ENCODE results near the gene POLA1.

The POLA1 gene

DNA sequence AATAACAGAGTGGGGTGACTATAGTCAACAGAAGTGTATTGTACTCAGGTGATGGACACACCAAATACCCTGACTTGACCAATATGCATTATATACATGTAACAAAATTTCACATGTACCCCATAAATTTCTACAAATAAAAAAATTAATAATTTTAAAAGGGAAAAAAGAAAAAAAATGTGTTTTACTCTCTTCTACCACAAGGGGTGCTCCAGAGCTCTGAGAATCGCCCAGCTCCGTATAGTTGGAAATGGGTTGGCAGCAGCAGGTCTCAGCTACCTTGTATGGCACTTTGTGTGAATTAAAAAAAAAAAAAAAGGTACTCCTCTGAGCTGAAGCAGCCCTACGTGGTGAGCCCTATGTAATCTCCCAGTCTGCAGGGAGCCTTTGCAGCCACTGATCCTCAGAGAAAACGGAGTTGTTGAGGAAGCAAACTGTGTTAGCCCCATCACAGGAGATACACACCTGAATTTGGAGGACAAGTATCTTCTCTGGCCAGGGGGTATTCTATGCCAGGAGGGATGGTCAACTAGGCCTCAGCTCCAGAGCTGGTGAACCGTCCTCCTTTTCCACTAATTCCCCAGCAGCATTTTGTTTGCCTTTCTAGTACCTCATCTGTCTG lies 17.2 kb upstream of the POLA1 start:
- ATAC-seq = peak; percentile 73; the same call in 2 of the 3 replicates
- TF ChIP-seq SNAI2 (CRISPR knock-in tag; IDR thresholded peaks at IDR 0.05) (no peak), ESRRG (CRISPR knock-in tag; IDR thresholded peaks at IDR 0.05) (no peak), CSDC2 (CRISPR knock-in tag; IDR thresholded peaks at IDR 0.05) (no peak), ISL1 (CRISPR knock-in tag; IDR thresholded peaks at IDR 0.05) (no peak)
- TF ChIP-seq, protein P1, sequence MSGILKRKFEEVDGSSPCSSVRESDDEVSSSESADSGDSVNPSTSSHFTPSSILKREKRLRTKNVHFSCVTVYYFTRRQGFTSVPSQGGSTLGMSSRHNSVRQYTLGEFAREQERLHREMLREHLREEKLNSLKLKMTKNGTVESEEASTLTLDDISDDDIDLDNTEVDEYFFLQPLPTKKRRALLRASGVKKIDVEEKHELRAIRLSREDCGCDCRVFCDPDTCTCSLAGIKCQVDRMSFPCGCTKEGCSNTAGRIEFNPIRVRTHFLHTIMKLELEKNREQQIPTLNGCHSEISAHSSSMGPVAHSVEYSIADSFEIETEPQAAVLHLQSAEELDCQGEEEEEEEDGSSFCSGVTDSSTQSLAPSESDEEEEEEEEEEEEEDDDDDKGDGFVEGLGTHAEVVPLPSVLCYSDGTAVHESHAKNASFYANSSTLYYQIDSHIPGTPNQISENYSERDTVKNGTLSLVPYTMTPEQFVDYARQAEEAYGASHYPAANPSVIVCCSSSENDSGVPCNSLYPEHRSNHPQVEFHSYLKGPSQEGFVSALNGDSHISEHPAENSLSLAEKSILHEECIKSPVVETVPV (CRISPR knock-in tag; IDR thresholded peaks at IDR 0.05) = no peak
- TF ChIP-seq, protein P2, sequence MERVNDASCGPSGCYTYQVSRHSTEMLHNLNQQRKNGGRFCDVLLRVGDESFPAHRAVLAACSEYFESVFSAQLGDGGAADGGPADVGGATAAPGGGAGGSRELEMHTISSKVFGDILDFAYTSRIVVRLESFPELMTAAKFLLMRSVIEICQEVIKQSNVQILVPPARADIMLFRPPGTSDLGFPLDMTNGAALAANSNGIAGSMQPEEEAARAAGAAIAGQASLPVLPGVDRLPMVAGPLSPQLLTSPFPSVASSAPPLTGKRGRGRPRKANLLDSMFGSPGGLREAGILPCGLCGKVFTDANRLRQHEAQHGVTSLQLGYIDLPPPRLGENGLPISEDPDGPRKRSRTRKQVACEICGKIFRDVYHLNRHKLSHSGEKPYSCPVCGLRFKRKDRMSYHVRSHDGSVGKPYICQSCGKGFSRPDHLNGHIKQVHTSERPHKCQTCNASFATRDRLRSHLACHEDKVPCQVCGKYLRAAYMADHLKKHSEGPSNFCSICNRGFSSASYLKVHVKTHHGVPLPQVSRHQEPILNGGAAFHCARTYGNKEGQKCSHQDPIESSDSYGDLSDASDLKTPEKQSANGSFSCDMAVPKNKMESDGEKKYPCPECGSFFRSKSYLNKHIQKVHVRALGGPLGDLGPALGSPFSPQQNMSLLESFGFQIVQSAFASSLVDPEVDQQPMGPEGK (CRISPR knock-in tag; IDR thresholded peaks at IDR 0.05; ENCODE audit: borderline replicate concordance) = no peak

DNA sequence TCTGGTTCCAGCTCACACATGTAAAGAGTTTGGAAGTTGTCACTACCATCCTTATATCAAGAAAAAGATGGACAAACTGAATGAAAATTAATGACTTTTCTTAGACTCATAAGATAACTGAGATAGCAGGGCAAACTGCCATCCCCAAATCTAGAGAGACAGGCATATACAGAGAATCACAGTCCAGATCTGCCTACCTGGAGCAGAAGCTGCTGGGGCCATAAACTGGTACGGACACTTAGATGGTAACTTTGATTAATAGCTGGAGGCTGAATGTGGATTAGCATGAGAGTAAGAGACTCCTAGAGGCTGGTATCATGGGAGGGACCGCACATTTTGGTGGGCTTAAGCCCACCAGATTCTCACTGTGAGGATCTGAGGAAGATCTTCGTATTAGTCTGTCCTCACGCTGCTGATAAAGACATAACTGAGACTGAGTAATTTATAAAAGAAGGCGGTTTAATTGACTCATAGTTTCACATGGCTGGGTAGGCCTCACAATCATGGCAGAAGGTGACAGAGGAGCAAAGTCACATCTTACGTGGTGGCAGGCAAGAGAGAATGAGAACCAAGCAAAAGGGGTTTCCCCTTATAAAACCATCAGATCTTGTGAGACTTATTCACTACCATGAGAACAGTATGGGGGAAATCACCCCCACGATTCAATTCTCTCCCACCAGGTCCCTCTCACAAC lies 10.8 kb upstream of the POLA1 start:
- no peak for ATAC-seq
- TF ChIP-seq BACH2 (CRISPR knock-in tag; IDR thresholded peaks at IDR 0.05; ENCODE audit: borderline replicate concordance) (no peak), ZC3H10 (CRISPR knock-in tag; IDR thresholded peaks at IDR 0.05) (no peak), ZFP30 (CRISPR knock-in tag; IDR thresholded peaks at IDR 0.05) (no peak), OSR1 (CRISPR knock-in tag; IDR thresholded peaks at IDR 0.05) (no peak), SNAI2 (CRISPR knock-in tag; IDR thresholded peaks at IDR 0.05) (no peak), ZNF8 (CRISPR knock-in tag; IDR thresholded peaks at IDR 0.05) (no peak)
- TF ChIP-seq, protein P3, sequence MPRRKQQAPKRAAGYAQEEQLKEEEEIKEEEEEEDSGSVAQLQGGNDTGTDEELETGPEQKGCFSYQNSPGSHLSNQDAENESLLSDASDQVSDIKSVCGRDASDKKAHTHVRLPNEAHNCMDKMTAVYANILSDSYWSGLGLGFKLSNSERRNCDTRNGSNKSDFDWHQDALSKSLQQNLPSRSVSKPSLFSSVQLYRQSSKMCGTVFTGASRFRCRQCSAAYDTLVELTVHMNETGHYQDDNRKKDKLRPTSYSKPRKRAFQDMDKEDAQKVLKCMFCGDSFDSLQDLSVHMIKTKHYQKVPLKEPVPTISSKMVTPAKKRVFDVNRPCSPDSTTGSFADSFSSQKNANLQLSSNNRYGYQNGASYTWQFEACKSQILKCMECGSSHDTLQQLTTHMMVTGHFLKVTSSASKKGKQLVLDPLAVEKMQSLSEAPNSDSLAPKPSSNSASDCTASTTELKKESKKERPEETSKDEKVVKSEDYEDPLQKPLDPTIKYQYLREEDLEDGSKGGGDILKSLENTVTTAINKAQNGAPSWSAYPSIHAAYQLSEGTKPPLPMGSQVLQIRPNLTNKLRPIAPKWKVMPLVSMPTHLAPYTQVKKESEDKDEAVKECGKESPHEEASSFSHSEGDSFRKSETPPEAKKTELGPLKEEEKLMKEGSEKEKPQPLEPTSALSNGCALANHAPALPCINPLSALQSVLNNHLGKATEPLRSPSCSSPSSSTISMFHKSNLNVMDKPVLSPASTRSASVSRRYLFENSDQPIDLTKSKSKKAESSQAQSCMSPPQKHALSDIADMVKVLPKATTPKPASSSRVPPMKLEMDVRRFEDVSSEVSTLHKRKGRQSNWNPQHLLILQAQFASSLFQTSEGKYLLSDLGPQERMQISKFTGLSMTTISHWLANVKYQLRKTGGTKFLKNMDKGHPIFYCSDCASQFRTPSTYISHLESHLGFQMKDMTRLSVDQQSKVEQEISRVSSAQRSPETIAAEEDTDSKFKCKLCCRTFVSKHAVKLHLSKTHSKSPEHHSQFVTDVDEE (CRISPR knock-in tag; IDR thresholded peaks at IDR 0.05) = no peak
- TF ChIP-seq, protein P1 (CRISPR knock-in tag; IDR thresholded peaks at IDR 0.05) = no peak

DNA sequence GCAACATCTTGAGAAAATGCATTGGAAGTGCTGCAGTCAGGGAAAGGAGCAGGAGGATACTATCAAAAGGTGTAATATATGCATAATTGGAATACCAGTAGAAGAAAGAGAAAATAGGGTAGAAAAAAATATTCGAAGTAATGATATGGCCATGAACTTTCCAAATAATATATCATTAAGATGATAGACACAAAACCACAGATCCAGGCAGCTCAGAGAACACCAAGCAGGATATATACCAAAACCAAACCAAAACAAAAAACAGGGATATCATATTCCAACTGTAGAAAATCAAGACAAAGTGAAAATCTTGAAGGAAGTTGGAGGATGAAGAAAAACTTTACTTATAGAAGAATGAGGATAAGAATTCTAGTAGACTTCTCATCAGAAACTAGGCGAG lies 9.7 kb upstream of the POLA1 start:
- TF ChIP-seq BACH2 (CRISPR knock-in tag; IDR thresholded peaks at IDR 0.05; ENCODE audit: borderline replicate concordance) = no peak

DNA sequence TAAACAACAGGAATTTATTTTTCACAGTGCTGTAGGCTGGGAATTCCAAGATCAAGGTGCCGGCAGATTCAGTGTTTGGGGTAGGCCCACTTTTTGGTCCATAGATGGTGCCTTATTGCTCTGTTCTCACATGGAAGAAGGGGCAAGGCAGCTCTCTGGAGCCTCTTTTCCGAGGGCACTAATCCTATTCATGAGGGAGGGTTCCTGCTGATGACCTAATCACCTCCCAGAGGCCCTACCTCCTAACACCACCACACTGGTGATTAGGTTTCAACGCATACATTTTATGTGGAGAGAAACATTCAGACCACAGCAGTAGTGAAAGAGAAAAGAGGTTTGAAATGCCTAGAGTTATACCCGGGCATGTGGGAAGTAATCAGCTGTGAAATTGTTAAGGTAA lies 1.4 kb upstream of the POLA1 start:
- no peak for ATAC-seq
- TF ChIP-seq ZFP3 (CRISPR knock-in tag; IDR thresholded peaks at IDR 0.05) (no peak), GLIS3 (CRISPR knock-in tag; IDR thresholded peaks at IDR 0.05) (no peak), OSR1 (CRISPR knock-in tag; IDR thresholded peaks at IDR 0.05) (no peak), SNAI2 (CRISPR knock-in tag; IDR thresholded peaks at IDR 0.05) (no peak), TCF4 (CRISPR knock-in tag; IDR thresholded peaks at IDR 0.05; ENCODE audit: borderline replicate concordance) (no peak), RARB (CRISPR knock-in tag; IDR thresholded peaks at IDR 0.05) (no peak), ZNF8 (CRISPR knock-in tag; IDR thresholded peaks at IDR 0.05) (no peak), ZNF565 (CRISPR knock-in tag; conservative IDR thresholded peaks at IDR 0.05; ENCODE audit: low read depth) (no peak), ZNF70 (CRISPR knock-in tag; IDR thresholded peaks at IDR 0.05) (no peak), PPARA (CRISPR knock-in tag; IDR thresholded peaks at IDR 0.05; ENCODE audit: borderline replicate concordance) (no peak)
- TF ChIP-seq, protein P4, sequence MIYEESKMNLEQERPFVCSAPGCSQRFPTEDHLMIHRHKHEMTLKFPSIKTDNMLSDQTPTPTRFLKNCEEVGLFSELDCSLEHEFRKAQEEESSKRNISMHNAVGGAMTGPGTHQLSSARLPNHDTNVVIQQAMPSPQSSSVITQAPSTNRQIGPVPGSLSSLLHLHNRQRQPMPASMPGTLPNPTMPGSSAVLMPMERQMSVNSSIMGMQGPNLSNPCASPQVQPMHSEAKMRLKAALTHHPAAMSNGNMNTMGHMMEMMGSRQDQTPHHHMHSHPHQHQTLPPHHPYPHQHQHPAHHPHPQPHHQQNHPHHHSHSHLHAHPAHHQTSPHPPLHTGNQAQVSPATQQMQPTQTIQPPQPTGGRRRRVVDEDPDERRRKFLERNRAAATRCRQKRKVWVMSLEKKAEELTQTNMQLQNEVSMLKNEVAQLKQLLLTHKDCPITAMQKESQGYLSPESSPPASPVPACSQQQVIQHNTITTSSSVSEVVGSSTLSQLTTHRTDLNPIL (CRISPR knock-in tag; IDR thresholded peaks at IDR 0.05; ENCODE audit: low read depth) = no peak
- TF ChIP-seq, protein P2 (CRISPR knock-in tag; IDR thresholded peaks at IDR 0.05; ENCODE audit: borderline replicate concordance) = no peak
- TF ChIP-seq, protein P1 (CRISPR knock-in tag; IDR thresholded peaks at IDR 0.05) = no peak

More for the DNA sequence above, 9.7 kb upstream of the POLA1 start:
- no peak for ATAC-seq
